Esophagus muscularis mucosa (tissue), 4 donors: Measurements from ENCODE around the gene GDF7.

Experiments
- EP300 ChIP-seq: sonication (generic); formaldehyde crosslinking; IDR thresholded peaks from one replicate; pipeline ENCODE4 v1.6.1; 2017; ENCODE audit warnings: antibody characterized with exemption
- POLR2A ChIP-seq: fragments of 450-650 bp; IDR thresholded peaks from one replicate; pipeline ENCODE4 v1.6.1; 2017; ENCODE audit warnings: antibody characterized with exemption, moderate library complexity, mild to moderate bottlenecking, low read depth
- POLR2AphosphoS5 ChIP-seq, 2 donors: sonication (generic); formaldehyde crosslinking; IDR thresholded peaks; one replicate each; pipeline ENCODE4 v1.6.1; 2017; ENCODE audit warnings: antibody characterized with exemption in 2 of 2
- TF ChIP-seq, protein P1 (sequence below), 3 experiments: fragments of 200-600 bp in 2 of 3; fragments of 450-650 bp in 1 of 3; sonication (generic) in 2 of 3; IDR thresholded peaks; one replicate each; pipeline ENCODE4 v1.5.1; 2017 to 2019; ENCODE audit warnings: antibody characterized with exemption in 3 of 3, mild to moderate bottlenecking in 2 of 3, moderate library complexity in 1 of 3

DNA sequence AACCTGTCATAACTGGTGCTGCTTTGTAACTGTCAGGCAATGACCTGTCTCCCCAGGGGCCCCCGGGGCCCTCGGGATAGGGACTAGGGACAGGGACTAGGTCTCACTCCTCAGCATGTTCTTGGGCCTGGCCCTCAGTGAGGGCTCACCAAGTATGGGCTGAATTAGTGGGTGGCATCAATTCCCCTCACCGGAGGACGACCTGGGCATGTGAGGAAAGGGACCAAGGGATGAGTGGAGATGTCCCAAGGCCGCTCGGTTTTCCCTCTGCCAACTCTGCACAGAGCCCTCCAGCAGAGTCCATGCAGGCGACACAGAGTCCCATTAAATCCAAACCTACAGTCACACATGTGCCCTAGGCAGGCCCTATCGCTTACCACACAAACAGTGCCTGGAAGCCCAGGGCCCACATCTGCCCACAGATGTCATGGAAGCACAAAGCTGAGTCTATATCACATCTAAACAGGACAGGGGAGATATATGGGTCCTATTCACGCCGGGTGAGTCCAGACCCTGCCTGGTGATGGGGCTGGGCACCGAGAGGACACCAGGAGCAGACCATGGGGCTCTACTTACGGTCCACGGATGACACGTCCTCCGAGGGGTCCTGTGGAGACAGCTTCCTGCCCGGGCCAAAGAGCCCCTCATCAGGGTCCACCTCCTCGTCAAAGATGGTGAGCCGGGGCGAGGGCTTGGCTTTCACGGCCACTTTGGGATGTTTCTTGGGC is 42.6 kb upstream of the GDF7 start:
- TF ChIP-seq, protein P1, sequence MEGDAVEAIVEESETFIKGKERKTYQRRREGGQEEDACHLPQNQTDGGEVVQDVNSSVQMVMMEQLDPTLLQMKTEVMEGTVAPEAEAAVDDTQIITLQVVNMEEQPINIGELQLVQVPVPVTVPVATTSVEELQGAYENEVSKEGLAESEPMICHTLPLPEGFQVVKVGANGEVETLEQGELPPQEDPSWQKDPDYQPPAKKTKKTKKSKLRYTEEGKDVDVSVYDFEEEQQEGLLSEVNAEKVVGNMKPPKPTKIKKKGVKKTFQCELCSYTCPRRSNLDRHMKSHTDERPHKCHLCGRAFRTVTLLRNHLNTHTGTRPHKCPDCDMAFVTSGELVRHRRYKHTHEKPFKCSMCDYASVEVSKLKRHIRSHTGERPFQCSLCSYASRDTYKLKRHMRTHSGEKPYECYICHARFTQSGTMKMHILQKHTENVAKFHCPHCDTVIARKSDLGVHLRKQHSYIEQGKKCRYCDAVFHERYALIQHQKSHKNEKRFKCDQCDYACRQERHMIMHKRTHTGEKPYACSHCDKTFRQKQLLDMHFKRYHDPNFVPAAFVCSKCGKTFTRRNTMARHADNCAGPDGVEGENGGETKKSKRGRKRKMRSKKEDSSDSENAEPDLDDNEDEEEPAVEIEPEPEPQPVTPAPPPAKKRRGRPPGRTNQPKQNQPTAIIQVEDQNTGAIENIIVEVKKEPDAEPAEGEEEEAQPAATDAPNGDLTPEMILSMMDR (IDR thresholded peaks at IDR 0.05), result no peak
- TF ChIP-seq EP300 (no peak), POLR2AphosphoS5 (IDR thresholded peaks at IDR 0.05) (no peak), POLR2A (no peak)
